ENCODE results near the gene DAAM2.

The DAAM2 gene

GRCh38 chr6:39820553-39820952, 28.4 kb downstream of the DAAM2 start:
- no peak for DNase-seq

DNA sequence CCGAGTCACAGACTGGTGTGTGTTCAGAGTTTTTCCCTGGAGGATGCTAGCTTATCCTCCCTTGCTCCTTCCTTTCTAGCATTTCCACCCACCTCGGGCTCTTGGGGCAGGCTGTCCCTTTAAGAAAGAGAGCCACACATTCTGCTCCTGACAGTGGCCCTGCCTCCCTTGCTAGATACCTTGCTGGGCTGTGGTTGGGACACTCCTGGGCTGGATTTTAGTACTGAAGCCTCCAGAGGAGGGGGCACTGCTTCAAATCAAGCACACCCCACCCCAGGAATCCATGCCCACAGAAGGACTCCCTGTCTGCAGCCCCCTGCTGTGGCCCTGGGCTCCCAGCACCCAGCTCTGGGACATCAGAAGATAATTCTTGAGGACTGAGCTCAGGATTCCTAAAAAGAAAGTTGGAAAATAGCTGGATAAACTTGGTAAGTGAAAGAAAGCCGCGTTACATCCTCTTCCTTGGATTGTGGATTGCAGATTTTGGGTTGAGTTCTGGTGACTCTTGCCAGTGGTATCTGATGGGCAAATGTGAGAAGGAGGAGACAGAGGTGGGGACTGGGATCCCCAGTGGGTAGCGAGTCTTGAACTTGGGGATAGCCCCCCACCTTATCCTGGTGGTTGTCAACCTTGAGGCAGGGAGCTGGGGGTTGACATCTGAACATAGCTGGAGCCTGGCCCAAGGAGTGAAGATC, 29.0 kb downstream of the DAAM2 start:
- no peak for DNase-seq

- DNase-seq, result no peak
Measured at GRCh38 chr6:39821742-39822532, 29.8 kb downstream of the DAAM2 start.

DNA sequence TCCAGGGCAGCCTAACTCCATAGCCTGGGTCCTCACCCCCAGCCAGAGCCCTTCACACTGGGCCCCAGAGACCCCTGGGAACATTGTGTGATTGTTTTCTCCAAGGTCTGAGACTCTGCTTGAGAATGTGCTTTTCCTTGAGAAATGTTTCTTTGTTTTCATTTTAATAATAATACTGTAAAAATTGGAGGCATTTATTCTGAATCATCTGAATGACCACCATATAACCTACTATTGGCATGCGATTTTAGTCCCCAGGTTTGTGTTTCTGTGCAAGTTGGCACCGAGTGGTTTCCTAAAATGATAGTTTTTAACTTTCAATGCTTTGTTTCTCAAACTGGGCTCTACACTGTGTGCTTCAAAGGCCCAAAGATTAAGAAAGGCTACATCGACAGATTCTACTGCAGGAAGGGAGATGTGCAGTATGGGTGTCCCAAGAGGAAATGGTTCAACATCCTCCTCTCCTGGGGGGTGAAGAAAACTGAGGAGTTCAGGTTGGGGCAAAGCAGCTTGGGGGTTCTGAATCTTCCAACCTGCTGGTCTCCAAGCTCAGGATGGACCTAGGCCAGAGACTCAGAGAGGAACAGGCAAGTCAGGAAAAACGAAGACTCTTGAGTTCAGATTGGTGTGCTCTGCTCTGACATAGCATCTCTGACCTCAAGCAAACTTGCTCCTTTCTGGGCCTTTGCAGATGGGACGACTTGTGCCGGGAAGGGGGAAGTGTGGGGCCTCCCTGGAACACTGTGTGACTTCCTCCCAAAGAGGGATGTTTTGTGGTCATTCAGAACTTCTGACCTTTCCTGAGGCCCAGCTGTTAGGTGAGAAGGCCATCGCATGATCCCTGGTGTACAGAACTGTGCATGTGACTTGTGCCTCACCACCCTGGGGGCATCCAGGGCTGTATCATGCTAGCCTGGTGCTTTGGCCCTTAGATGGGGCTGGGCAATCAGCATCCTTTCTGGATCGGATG, 31.0 kb downstream of the DAAM2 start:
- DNase-seq, result no peak

DNA sequence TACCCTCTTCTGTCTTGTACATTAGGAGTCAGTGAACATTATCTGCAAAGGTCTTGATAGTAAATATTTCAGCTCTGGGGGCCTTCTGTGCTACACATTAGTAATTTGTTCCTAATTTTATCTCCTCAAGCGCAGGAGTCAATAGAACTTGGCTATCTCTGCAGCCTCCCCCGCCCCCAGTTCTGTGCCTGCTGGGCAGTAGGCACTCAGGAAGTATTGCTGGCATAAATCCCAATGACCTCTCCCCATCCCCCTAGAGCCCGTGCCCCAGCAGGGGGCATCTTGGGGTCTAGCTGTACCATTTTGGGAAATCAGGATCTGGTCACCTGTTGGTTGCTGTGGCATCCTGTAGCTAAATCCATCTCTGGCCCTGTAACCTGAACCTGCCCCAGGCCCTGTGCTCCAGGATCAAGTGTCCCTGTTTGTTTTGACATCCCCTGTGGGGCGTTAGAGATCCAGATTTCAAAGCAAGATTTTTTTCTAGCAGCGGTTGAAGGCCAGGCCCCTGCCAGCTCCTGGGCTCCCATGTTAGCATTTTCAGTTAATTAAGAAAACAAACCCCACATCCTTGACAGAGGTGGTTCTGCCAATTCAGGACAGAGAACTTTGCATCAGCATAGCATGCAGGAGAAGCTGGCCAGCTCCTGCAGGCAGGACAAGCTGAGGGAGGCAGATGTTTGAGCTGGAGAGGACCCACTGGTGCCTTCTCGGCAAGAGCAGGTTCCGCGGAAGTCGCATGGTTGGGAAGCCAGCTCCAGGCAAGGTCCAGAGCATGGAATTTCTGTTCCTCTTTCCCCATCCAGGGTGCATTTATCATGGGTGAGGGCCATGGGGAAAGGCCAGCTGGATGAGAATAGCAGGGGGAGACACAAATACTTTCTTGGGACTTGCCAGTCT, 32.1 kb downstream of the DAAM2 start:
- no peak for DNase-seq

DNA sequence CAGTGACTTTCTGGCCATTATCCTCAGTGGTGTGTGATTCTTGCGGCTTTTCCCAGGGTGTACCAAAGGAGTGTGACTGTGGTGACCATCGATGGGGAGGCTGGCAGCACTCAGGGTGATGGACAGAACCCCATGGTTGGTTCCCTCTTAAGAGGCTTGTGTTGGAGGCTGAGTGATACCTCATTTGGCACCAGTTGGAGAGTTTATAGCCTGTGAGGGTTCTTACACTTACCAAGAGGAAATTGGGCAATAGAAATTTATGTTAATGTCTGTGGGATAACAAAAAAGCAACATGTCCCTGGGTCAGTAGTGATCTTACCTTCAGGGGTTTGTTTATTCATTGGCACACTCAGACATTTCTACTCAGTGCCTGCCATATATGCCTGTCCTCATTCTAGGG, 37.2 kb downstream of the DAAM2 start:
- no peak for DNase-seq

- no peak for DNase-seq
Measured at GRCh38 chr6:39830444-39830843, 38.3 kb downstream of the DAAM2 start.

GRCh38 chr6:39831701-39832100, 39.5 kb downstream of the DAAM2 start:
- no peak for DNase-seq

GRCh38 chr6:39834278-39834677, 42.1 kb downstream of the DAAM2 start:
- DNase-seq, result no peak

GRCh38 chr6:39834866-39835265, 42.7 kb downstream of the DAAM2 start:
- no peak for DNase-seq

DNA sequence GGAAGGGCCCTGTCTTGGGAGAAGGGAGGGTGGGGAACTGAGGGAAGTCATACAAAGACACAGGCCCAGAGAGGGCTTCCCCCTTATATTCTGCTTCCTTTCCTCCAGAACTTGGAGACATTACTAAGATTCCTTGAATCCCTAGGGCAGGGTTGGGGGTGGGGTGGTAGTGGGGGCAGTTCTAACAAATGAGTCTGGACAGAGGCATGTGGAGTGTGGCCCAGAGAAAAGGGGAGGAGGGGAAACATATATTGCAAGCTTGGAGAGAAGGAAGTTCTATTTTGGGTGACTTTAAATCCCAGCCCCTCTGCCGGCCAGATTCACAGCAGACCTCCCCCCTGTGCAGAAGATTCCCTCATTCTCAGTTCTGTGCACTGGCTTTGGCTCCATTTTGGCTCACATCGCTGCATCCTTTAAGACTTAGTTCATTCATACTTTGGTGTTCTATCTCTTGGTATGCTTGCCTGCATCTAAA, 43.7 kb downstream of the DAAM2 start:
- DNase-seq, result no peak

DNA sequence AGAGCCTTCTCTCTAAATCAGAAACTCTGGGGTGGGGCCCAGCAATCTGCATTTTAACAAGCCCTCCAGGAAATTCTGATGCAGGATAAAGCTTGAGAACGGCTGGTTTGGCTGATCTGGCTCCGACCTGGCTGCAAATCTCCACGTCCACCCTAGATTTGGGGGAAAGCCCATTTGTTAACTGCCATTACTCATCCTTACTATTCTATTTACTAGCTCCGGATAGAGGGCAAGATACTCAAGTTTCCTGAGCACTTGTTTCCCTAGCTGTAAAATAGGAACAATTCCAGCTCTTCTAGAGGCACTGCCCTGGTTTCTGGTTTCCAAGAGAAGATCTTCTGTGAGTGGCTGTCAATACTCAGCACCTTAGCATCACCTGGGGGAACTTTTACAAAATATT, 44.4 kb downstream of the DAAM2 start:
- no peak for DNase-seq

DNA sequence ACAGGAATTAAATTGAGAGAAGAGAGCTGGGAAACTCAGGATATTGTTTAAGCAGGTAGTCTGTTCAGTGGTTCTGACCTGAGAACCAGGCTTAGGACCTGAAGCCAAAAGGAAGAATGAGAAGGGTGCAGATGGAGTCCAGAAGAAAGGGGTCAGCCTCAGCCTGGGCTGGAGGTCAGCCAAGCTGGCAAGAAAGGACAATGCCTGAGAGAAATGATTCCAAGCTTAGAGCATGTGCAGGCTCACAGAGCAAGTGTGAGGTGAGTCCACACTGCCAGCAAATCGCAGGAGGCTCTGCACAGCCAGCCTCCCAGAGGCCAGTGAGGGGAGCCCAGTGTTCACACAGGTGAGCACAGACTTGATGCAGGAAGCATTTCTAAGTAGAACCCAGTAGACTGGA, 47.3 kb downstream of the DAAM2 start:
- no peak for DNase-seq

DNA sequence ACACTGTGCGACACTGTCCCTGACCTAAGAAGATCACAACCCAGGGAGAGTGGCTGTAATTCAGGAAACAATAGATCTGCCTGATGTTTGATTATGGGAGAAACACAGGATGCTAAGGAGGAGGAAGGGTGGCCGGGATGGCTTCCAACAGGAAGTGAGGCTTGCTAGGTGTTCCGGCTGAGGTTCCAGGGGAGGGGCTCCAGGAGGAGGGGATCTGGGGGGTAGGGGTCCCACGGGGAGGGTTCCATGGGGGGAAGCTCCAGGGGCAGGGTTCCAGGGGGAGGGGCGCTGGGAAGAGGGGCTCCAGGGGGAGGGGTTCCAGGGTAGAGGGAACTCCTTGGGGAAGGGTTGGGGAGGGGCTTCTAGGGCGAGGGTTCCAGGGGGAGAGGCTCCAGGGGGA, 48.6 kb downstream of the DAAM2 start:
- no peak for DNase-seq

DNA sequence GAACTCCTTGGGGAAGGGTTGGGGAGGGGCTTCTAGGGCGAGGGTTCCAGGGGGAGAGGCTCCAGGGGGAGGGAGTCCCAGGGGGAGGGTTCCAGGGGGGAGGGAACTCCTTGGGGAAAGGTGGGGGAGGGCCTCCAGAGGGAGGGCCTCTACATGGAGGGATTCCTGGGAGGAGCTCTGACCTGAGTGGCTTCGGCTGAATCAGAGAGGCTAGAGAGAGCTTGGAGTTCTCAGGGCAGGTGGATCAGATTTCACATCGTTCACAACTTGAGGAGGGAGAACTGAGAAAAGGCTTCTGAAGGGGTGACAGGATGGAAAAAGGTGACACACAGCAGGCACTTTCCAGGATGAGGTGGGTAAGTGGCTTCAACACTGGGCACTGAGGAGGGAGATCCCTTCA, 49.1 kb downstream of the DAAM2 start:
- DNase-seq, result no peak

- no peak for DNase-seq
Measured at GRCh38 chr6:39841923-39842322, 49.7 kb downstream of the DAAM2 start.

DNA sequence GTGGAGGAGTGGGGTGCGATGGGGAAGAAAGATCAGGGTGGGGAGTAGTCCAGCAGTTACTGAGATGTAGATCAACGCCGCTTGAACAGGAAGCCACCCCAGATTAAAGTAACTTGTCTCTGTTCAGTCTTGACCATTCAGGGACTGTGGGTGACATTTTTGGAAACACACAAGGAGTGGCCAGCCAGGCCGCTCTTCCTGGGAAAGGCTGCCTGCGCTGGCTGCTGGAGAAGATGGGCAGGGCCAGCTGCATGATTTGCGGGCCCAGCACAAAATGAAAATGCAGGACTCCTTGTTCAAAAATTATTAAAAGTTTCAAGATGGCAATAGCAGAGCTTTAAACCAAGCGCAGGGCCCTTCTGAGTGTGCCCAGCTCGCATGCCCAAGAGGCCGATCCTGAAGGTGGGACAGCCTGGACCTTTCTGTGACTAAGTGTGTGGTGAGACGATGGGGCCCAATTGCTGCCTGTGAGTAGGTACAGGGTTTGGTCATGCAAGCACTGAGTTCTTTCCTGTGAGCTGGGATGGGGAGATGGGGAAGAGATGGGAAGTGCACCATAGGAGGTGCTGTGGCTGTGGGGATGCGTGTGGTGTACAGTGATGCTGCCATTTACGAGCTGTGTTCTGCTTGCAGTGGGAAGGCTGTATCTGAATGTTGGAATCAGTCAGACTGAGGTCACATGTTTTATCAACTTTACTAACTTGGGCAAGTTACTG, 51.3 kb downstream of the DAAM2 start:
- DNase-seq, result no peak

GRCh38 chr6:39844866-39845265, 52.7 kb downstream of the DAAM2 start:
- DNase-seq, result no peak

DNA sequence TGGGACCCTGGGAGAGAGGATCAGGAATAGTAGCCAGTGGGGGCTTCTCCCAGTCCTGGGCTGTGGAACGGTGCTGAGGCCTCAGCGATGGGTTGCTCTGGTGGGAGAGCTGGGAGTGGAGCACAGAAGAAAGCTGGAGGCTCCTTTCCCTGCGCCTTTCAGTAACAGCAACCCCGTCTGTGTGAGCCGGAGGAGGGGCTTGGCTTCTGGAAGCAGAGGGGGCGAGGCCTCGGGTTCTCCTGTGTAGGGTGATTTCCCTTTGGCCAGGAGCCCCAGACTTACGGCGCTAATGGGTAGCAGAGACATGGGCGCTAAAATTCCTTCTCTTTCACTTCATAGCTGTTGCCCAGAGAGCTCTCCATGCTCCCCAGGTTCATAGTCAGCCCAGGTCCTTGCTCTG, 55.0 kb downstream of the DAAM2 start:
- DNase-seq, result no peak

GRCh38 chr6:39848171-39848570, 56.0 kb downstream of the DAAM2 start:
- no peak for DNase-seq

DNA sequence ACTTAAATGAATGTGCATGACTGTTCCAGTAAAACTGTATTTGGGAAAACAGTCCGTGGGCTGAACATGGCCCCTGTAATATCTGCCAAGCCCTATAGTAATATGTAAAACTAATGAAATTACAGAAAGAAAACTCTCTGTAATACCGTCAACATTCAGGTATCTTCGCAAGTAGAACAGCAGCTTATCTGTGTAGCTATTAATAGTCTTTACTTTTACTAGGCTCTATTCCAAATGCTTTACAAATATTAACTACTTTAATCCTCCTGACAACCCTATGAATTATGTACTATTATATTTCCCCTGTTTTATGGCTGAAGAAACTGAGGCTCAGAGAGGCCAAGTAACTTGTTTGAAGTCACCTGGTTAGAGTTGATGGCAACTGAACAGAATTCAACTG, 57.1 kb downstream of the DAAM2 start:
- no peak for DNase-seq

GRCh38 chr6:39849764-39850163, 57.6 kb downstream of the DAAM2 start:
- DNase-seq, result no peak
